T-helper 2 cell treated with Interferon-gamma antibody and Interleukin-4, amounts not matched to agents 5 μg/mL and 100 μg/mL, for 36 hours (primary cell): ENCODE data around the gene ADAMTS13.

ENCODE experiments used
- DNase-seq: peaks from one replicate; pipeline ENCODE4 v3.0.0; 2021; ENCODE audit warnings: low spot score
- H3K27ac Mint-ChIP-seq: one replicate; pipeline ENCODE4 v1.8.0; 2021; ENCODE audit warnings: mild to moderate bottlenecking, mixed read lengths
- H3K27me3 Mint-ChIP-seq: one replicate; pipeline ENCODE4 v1.8.0; 2021; ENCODE audit warnings: low read depth, mixed read lengths
- H3K36me3 Mint-ChIP-seq: one replicate; pipeline ENCODE4 v1.8.0; 2021; ENCODE audit warnings: low read depth, mixed read lengths
- H3K4me1 Mint-ChIP-seq: one replicate; pipeline ENCODE4 v1.8.0; 2021; ENCODE audit warnings: low read depth, mixed read lengths
- H3K4me3 Mint-ChIP-seq: one replicate; pipeline ENCODE4 v1.8.0; 2022; ENCODE audit warnings: mild to moderate bottlenecking, moderate library complexity, mixed read lengths
- H3K9me3 Mint-ChIP-seq: one replicate; pipeline ENCODE4 v1.8.0; 2021; ENCODE audit warnings: mixed read lengths

Gene ADAMTS13

GRCh38 chr9:133478851-133479711, 56.9 kb downstream of the ADAMTS13 start, which contains the start of gene SLC2A6:
Gene SLC2A6, minus strand, starts transcription at chr9:133479099. Its CDS starts 40 bp downstream, at chr9:133479059.
- Mint-ChIP-seq H3K4me3 (peak within 1 kb of the TSS; percentile 69), H3K4me1 (peaks cover 8% of the 10 kb centered on the region), H3K36me3 (no peaks in the 10 kb centered on the region), H3K27ac (no peak within 1 kb of the TSS), H3K27me3 (peaks cover 13% of the 10 kb centered on the region), H3K9me3 (no peaks in the 10 kb centered on the region)
- DNase-seq: peak; percentile 86

DNA sequence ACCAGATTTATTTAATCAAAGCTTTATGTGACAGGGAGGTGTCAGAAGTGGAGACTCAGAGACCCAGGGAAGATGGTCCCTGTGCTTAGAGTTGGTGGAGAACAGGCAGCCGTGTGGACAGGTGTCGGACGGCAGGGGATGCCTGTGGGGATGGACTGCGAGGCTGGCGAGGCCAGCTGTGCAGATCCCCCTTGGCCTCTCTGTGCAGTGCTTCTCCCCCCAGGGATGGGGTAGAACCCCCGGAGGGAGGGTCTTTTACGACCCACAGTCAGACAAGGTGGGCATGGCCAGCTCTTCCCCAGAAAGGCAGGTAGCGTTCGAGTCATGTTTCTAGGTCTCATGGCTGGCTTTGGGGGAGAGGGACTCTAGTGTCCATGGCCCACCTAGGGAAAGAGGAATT, 61.4 kb downstream of the ADAMTS13 start:
- no peak for DNase-seq
- H3K4me3 Mint-ChIP-seq: no peak overlapping the region
- H3K4me1 Mint-ChIP-seq: peaks cover 8% of the 10 kb centered on the region
- H3K9me3 Mint-ChIP-seq: no peaks in the 10 kb centered on the region
- no peaks in the 10 kb centered on the region for H3K36me3 Mint-ChIP-seq
- no peak overlapping the region for H3K27ac Mint-ChIP-seq
- H3K27me3 Mint-ChIP-seq: peaks cover 13% of the 10 kb centered on the region

DNA sequence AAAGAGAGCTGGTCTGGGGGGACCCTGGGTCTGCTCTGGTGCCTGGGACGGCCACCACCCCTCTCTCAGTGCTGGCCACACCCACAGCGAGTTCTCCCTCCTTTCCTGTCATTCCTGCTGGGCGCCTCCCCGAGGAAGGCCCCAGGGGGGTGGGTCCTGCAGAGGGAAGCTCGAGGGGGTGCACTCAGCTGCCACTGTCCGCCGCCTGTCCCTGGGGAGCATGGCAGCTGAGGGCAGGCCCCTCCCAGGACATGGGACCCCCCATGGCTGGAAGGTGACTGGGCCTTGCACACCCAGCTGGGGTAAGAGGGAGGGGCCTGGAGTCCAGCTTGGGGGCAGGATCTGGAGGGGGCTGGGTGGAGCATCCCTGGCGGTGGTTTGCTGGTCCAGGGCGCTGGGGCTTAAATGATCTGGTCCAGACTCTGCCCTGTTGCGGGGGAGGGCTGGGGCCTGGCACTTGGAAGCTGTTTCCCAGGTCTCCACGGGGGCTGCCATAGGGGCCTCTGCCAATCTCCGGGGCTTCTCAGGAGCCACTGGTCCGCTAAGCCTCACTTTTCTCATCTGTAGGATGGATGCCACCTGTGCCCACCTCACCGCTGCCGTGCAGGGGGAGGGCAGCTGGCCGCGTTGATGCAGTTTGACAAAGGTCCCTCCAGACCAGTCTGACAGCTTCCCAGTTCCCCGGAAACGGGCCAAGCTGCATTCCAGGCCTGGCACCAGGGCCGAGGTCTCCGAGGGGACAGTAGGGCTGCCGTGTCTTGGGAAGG, 62.7 kb downstream of the ADAMTS13 start:
- DNase-seq: no peak
- Mint-ChIP-seq H3K27ac (no peak overlapping the region), H3K4me1 (peaks cover 5% of the 10 kb centered on the region), H3K36me3 (no peaks in the 10 kb centered on the region), H3K4me3 (no peak overlapping the region), H3K27me3 (peaks cover 8% of the 10 kb centered on the region), H3K9me3 (no peaks in the 10 kb centered on the region)

- no peaks in the 10 kb centered on the region for H3K36me3 Mint-ChIP-seq
- no peaks in the 10 kb centered on the region for H3K9me3 Mint-ChIP-seq
- peaks cover 6% of the 10 kb centered on the region for H3K27me3 Mint-ChIP-seq
- H3K4me3 Mint-ChIP-seq: peak overlapping the region; percentile 52
- no peak for DNase-seq
- H3K4me1 Mint-ChIP-seq: peaks cover 3% of the 10 kb centered on the region
- no peak overlapping the region for H3K27ac Mint-ChIP-seq
Observed at GRCh38 chr9:133485531-133486260, 63.5 kb downstream of the ADAMTS13 start.

DNA sequence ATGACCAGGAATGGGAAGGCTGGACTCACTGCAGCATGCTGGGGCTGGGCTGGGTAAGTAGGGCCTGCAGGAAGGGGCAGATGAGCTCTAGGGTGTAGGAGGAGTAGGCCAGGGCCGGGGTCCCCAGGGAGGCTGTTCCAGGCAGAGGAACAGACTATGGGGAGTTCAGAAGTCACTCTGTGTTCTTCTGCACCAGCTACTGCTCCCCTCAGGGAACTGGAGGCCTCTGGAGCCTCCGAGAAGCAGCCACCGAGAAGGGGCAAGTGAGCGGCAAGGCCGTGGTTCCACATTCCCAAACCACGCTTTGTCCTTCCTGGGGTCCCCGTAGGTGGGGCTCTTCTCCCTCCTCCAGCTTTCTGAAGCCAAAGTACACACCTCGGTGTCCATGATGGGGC, 65.2 kb downstream of the ADAMTS13 start:
- Mint-ChIP-seq H3K4me1 (peaks cover 3% of the 10 kb centered on the region), H3K27ac (no peak overlapping the region), H3K9me3 (no peaks in the 10 kb centered on the region), H3K4me3 (no peak overlapping the region), H3K36me3 (no peaks in the 10 kb centered on the region), H3K27me3 (peaks cover 6% of the 10 kb centered on the region)
- DNase-seq: no peak

GRCh38 chr9:133488686-133489252, 66.6 kb downstream of the ADAMTS13 start:
- H3K4me3 Mint-ChIP-seq: no peak overlapping the region
- H3K36me3 Mint-ChIP-seq: no peaks in the 10 kb centered on the region
- no peak for DNase-seq
- peaks cover 3% of the 10 kb centered on the region for H3K4me1 Mint-ChIP-seq
- H3K27ac Mint-ChIP-seq: no peak overlapping the region
- H3K27me3 Mint-ChIP-seq: no peaks in the 10 kb centered on the region
- no peaks in the 10 kb centered on the region for H3K9me3 Mint-ChIP-seq

GRCh38 chr9:133489253-133490190, 67.4 kb downstream of the ADAMTS13 start:
- no peak overlapping the region for H3K27ac Mint-ChIP-seq
- no peak for DNase-seq
- peaks cover 3% of the 10 kb centered on the region for H3K4me1 Mint-ChIP-seq
- H3K4me3 Mint-ChIP-seq: no peak overlapping the region
- H3K36me3 Mint-ChIP-seq: no peaks in the 10 kb centered on the region
- no peaks in the 10 kb centered on the region for H3K9me3 Mint-ChIP-seq
- H3K27me3 Mint-ChIP-seq: no peaks in the 10 kb centered on the region

- no peak overlapping the region for H3K4me3 Mint-ChIP-seq
- no peaks in the 10 kb centered on the region for H3K27me3 Mint-ChIP-seq
- no peak overlapping the region for H3K27ac Mint-ChIP-seq
- no peaks in the 10 kb centered on the region for H3K36me3 Mint-ChIP-seq
- H3K4me1 Mint-ChIP-seq: peaks cover 3% of the 10 kb centered on the region
- no peaks in the 10 kb centered on the region for H3K9me3 Mint-ChIP-seq
- no peak for DNase-seq
Observed at GRCh38 chr9:133490201-133490681, 68.1 kb downstream of the ADAMTS13 start.

DNA sequence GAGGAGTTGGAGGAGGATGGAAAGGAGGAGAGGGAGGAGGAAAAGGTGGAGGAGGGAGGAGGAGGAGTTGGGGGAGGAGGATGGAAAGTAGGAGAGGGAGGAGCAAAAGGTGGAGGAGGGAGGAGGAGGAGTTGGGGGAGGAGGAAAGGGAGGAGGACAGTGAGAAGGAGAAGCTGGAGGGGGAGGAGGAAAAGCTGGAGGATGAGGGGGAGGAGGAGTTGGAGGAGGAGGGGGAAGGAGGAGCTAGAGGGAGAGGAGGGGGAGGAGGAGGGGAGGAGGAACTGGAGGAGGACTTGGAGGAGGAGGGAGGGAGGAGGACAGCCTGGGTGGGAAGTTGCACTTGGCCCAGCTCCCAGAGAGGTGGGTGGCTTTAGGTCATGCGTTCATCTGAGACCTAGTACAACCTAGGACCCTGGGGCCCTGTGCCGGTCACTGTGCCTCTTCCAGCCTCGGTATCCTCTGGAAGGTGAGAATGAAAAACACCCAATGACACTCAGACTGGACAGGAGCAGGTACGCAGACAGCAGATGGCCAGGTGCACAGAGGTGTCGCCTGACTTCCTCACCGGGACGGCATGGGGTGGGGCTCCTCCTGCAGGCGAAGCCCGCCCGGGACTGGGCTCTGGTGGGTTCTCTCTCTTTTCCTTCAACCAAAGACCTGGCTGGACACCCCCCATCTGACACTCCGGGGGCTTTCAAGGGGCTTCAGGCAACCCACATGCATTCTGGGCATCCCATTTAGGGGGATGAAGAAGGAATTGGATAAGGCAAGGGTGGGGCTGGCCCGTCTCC, 68.9 kb downstream of the ADAMTS13 start:
- Mint-ChIP-seq H3K9me3 (no peaks in the 10 kb centered on the region), H3K4me1 (peaks cover 2% of the 10 kb centered on the region), H3K27ac (no peak overlapping the region), H3K4me3 (no peak overlapping the region), H3K27me3 (no peaks in the 10 kb centered on the region), H3K36me3 (no peaks in the 10 kb centered on the region)
- no peak for DNase-seq

DNA sequence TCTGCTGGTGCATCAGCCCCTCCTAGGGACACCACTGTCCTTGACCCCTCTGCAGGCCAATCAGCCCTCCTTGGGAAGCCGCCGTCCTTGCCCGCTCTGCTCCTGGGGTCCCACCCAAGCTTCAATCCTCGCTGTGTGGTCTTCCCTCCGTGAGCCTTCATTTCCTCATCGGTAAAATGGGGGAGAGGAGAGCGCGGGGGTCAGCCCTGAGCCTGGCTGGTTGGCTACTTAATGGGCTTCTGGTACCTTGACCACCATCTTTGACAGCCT, 69.4 kb downstream of the ADAMTS13 start:
- H3K4me3 Mint-ChIP-seq: no peak overlapping the region
- no peak overlapping the region for H3K27ac Mint-ChIP-seq
- H3K9me3 Mint-ChIP-seq: no peaks in the 10 kb centered on the region
- H3K27me3 Mint-ChIP-seq: no peaks in the 10 kb centered on the region
- H3K36me3 Mint-ChIP-seq: no peaks in the 10 kb centered on the region
- no peaks in the 10 kb centered on the region for H3K4me1 Mint-ChIP-seq
- DNase-seq: no peak

DNA sequence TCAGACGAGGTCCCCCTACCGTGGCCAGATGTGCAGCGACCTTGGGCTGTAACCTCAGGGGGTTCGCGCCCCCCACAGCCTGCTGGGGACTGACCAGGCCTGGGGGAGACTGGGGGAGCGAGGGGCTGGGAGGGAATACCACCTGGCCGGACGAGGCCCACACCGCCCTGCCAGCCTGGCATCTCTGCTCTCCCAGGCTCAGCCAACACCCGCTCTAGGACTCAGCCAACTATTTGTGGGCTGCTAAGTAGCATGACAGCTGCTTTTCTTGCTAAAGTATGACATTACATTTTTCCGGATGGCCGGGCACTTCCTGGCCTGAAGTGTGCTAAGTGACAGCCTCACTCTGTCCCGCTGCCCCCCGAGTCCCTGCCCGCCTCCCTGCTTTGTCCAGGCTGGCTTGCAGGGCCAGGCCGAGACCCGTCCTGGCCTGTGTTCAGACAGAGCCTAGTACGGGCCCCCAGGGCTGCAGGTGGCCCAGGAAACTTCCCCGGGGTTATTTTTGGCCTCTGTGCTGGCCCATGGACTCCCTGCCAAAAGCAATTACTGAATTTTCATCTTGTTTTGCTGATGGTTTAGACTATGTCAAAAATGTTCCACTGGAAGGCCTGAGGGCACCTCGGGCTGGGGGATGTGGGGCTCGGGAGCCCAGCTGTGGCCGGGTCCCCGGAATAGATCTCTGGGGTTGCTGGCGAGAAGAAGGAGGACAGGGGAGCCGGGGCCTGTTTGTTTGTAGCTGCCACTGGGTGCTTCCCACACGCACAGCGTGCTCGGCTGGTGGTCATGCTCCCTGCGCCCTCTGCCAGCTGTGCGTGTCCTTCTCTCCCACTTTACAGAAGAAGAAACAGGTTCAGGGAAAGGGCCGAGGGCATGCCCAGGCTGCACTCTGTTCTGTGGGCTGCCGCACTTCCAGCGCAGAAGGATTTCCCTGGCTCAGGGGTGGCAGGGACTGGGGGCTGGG, 70.2 kb downstream of the ADAMTS13 start:
- no peak for DNase-seq
- Mint-ChIP-seq H3K36me3 (no peaks in the 10 kb centered on the region), H3K27me3 (no peaks in the 10 kb centered on the region), H3K4me1 (no peaks in the 10 kb centered on the region), H3K27ac (no peak overlapping the region), H3K4me3 (no peak overlapping the region), H3K9me3 (no peaks in the 10 kb centered on the region)
